ENCODE data around the gene TPSG1.
"Not testable (repeated sequence)": the region's sequence is repeated elsewhere in the genome, so short reads cannot be mapped to it uniquely, and the experiment has no call there.

The TPSG1 gene

DNA sequence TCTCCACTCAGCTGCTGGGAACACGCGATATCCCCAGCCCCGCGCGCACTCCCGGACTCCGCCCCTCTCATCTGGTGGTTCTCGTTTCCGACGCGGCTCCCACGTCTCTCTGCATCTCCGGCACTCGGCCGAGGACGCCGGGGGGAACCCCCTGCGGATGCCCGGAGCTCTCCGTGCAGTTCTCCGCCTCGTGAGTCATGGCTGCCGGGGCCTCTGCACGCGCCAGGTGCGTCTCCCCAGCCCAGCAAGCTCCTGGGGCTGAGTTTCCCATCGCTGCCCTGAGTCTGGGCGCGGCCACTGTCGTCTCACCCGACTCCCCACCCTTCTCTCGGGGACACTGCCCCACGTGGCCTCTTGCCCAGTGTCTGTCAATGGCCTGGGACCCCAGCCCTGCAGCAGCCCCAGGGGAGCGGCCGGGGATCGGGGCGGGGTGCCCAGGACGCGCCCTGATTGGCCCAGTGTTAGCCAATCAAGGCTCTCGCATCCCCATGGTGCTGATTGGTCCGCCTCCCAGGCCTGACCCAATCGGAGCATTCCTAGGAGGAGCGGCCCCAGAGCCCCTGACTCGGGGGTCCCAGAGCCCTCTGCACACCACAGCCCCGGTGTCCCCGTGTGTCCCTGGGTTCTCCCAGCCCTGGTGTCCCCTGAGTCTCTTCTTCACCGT is 28.8 kb upstream of the TPSG1 start:
- H3K4me3 ChIP-seq (replicated peaks; ENCODE audit: insufficient read depth, low read length); DNase-seq (ENCODE audit: low read depth in 1 of 2, low spot score in 1 of 2): not testable (repeated sequence)

GRCh38 chr16:1249031-1249755 is 24.1 kb upstream of the TPSG1 start:
- H3K4me3 ChIP-seq (replicated peaks; ENCODE audit: insufficient read depth, low read length); H3K27me3 ChIP-seq (ENCODE audit: insufficient read depth, poor library complexity, severe bottlenecking); DNase-seq (ENCODE audit: low read depth in 1 of 2, low spot score in 1 of 2); H3K27ac ChIP-seq (replicated peaks): not testable (repeated sequence)

More for the DNA sequence above, 28.8 kb upstream of the TPSG1 start:
- not testable (repeated sequence) for H3K27ac ChIP-seq (replicated peaks); H3K27me3 ChIP-seq (ENCODE audit: insufficient read depth, poor library complexity, severe bottlenecking)

DNA sequence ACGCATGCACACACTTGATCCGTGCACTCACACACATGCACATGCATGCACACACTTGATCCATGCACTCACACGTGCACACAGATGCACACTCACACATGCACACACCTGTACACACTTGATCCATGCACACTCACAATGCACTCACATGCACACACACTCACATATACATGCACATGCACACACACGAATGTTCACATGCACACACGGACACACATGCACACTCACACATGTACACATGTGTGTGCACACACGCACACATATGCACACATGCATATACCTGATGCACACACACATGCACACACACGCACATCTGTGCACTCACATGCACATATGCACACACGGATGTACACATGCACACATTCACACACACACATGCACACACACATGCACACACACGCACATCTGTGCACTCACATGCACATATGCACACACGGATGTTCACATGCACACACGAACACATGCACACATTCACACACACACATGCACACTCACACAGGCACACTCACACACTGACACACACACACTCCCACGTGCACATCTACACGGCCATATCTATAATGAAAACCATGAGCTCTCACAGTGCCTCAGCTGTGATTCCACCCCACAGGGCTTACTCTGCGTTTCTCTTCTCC is 23.0 kb upstream of the TPSG1 start:
- not testable (repeated sequence) for H3K4me3 ChIP-seq (replicated peaks; ENCODE audit: insufficient read depth, low read length); H3K27me3 ChIP-seq (ENCODE audit: insufficient read depth, poor library complexity, severe bottlenecking); DNase-seq (ENCODE audit: low read depth in 1 of 2, low spot score in 1 of 2); H3K27ac ChIP-seq (replicated peaks)

GRCh38 chr16:1245452-1246020 is 20.5 kb upstream of the TPSG1 start:
- Histone ChIP-seq H3K27me3 (ENCODE audit: insufficient read depth, poor library complexity, severe bottlenecking) (no peaks in the 10 kb centered on the region), H3K4me3 (replicated peaks; ENCODE audit: insufficient read depth, low read length) (no peak overlapping the region), H3K27ac (replicated peaks) (peak overlapping the region; percentile 69)
- DNase-seq (ENCODE audit: low read depth in 1 of 2, low spot score in 1 of 2), result peak in 1 of 2 experiments; percentile 18
- TF ChIP-seq, protein P1, sequence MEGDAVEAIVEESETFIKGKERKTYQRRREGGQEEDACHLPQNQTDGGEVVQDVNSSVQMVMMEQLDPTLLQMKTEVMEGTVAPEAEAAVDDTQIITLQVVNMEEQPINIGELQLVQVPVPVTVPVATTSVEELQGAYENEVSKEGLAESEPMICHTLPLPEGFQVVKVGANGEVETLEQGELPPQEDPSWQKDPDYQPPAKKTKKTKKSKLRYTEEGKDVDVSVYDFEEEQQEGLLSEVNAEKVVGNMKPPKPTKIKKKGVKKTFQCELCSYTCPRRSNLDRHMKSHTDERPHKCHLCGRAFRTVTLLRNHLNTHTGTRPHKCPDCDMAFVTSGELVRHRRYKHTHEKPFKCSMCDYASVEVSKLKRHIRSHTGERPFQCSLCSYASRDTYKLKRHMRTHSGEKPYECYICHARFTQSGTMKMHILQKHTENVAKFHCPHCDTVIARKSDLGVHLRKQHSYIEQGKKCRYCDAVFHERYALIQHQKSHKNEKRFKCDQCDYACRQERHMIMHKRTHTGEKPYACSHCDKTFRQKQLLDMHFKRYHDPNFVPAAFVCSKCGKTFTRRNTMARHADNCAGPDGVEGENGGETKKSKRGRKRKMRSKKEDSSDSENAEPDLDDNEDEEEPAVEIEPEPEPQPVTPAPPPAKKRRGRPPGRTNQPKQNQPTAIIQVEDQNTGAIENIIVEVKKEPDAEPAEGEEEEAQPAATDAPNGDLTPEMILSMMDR (IDR thresholded peaks at IDR 0.05; ENCODE audit: insufficient read depth, low read length), result no peak
- TF ChIP-seq, protein P2, sequence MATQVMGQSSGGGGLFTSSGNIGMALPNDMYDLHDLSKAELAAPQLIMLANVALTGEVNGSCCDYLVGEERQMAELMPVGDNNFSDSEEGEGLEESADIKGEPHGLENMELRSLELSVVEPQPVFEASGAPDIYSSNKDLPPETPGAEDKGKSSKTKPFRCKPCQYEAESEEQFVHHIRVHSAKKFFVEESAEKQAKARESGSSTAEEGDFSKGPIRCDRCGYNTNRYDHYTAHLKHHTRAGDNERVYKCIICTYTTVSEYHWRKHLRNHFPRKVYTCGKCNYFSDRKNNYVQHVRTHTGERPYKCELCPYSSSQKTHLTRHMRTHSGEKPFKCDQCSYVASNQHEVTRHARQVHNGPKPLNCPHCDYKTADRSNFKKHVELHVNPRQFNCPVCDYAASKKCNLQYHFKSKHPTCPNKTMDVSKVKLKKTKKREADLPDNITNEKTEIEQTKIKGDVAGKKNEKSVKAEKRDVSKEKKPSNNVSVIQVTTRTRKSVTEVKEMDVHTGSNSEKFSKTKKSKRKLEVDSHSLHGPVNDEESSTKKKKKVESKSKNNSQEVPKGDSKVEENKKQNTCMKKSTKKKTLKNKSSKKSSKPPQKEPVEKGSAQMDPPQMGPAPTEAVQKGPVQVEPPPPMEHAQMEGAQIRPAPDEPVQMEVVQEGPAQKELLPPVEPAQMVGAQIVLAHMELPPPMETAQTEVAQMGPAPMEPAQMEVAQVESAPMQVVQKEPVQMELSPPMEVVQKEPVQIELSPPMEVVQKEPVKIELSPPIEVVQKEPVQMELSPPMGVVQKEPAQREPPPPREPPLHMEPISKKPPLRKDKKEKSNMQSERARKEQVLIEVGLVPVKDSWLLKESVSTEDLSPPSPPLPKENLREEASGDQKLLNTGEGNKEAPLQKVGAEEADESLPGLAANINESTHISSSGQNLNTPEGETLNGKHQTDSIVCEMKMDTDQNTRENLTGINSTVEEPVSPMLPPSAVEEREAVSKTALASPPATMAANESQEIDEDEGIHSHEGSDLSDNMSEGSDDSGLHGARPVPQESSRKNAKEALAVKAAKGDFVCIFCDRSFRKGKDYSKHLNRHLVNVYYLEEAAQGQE (IDR thresholded peaks at IDR 0.05; ENCODE audit: insufficient replicate concordance, low read depth), result no peak

GRCh38 chr16:1244881-1245280 is 19.8 kb upstream of the TPSG1 start:
- DNase-seq (ENCODE audit: low read depth in 1 of 2, low spot score in 1 of 2), result peak; percentile 5 to 79
- TF ChIP-seq POLR2AphosphoS5 (IDR thresholded peaks at IDR 0.05; ENCODE audit: low read depth), result 0 out of 2 replicates have a peak, but pooled peaks have one; percentile 34
- no peak for TF ChIP-seq GABPA (IDR thresholded peaks at IDR 0.05; ENCODE audit: low read depth)
- H3K4me3 ChIP-seq (replicated peaks; ENCODE audit: insufficient read depth, low read length), result no peak overlapping the region
- H3K27ac ChIP-seq (replicated peaks), result peak overlapping the region; percentile 69
- H3K27me3 ChIP-seq (ENCODE audit: insufficient read depth, poor library complexity, severe bottlenecking), result no peaks in the 10 kb centered on the region

DNA sequence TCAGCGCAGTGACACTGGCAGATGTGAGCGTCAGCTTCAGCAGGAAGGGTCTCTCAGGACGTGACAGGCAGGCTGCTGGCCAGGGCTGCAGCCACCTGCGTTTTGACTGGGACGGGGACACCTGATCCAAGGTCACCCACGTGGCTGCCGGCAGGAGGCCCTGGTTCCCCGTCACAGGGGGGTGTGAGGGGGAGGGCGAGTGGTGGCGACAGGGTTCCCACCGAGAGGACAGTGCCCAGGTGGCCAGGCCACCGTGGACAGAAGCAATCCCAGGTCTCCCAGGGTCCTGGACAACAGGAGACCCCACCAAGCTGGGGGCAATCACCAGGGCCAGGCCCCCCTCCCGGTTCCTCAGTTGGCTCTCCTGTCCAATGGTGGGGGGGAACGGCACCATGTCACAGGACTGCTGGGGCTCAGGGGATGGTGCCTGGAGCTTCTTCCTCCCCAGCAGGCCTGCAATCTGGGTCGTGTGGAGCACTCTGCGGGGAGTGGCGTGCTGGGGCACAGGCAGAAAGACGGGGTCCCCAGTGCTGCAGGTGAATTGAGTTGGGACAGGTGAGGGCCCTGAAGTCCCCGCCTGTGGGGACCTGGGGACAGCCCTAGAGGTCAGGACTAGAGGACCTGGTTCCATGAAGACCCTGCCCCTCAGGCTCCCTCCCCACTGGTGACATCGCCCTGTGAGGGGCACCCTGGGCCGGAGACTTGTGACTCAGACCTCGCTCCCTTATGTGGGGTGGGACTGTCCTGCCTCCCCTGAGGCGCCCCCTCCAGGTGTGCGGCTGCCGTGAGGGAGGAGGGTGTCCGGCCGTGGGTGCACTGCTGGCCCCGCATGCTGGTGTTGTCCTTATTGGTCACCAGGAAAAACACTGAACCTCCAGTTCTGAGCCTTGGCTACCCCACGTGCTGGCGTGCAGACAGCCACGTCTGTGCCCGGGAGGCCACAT is 19.1 kb upstream of the TPSG1 start:
- not testable (repeated sequence) for H3K4me3 ChIP-seq (replicated peaks; ENCODE audit: insufficient read depth, low read length); DNase-seq (ENCODE audit: low read depth in 1 of 2, low spot score in 1 of 2); H3K27me3 ChIP-seq (ENCODE audit: insufficient read depth, poor library complexity, severe bottlenecking)
- H3K27ac ChIP-seq (replicated peaks), result peak overlapping the region; percentile 69; the same call in 1 of the 2 replicates

DNA sequence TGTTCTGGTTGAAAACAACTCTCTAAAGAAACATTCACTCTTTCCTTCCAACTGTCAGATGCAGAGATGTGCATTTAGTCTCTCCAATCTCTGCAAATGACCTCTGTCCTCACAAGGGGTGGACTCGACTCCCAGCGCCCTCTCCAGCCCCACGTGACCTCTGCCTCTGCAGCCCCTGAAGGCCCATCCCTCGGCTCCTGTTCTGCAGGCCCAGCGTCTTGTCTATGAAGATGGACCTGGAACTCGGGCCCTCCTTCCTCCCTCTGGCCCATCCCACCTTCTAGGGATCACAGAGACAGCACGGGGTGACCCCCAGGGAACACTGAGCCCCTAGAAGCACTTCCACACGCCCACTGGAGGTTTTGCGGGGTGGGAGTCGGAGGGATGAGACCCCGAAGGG is 18.3 kb upstream of the TPSG1 start:
- H3K27me3 ChIP-seq (ENCODE audit: insufficient read depth, poor library complexity, severe bottlenecking); H3K27ac ChIP-seq (replicated peaks); H3K4me3 ChIP-seq (replicated peaks; ENCODE audit: insufficient read depth, low read length); DNase-seq (ENCODE audit: low read depth in 1 of 2, low spot score in 1 of 2): not testable (repeated sequence)

GRCh38 chr16:1241081-1241480 is 16.0 kb upstream of the TPSG1 start:
- DNase-seq (ENCODE audit: low read depth in 1 of 2, low spot score in 1 of 2); H3K27me3 ChIP-seq (ENCODE audit: insufficient read depth, poor library complexity, severe bottlenecking); H3K4me3 ChIP-seq (replicated peaks; ENCODE audit: insufficient read depth, low read length); H3K27ac ChIP-seq (replicated peaks): not testable (repeated sequence)

DNA sequence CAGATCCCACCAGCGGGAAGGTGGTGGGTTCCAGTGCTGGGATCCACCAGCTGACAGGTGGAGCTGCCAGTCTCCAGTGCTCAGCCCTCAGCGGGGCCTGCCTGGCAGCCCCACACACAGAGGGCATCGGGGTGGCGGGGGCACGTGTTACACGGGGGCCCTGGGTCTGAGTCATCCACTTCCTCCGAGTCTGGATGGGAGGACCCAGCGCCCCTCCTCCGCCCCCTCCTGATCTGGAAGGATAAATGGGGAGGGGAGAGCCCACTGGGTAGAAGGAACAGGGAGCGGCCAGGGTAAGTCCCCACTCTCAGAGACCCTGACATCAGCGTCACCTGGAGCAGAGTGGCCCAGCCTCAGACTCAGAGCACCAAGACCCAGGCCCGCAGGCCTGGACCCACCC is 15.4 kb upstream of the TPSG1 start, which contains the start of gene TPSAB1:
TSS of gene TPSAB1 (plus strand) at position 270 of the 400 bp plus-strand sequence. CDS start 234 bp downstream, outside the sequence.
- DNase-seq (ENCODE audit: low read depth in 1 of 2, low spot score in 1 of 2); H3K4me3 ChIP-seq (replicated peaks; ENCODE audit: insufficient read depth, low read length); H3K27ac ChIP-seq (replicated peaks); H3K27me3 ChIP-seq (ENCODE audit: insufficient read depth, poor library complexity, severe bottlenecking): not testable (repeated sequence)

DNA sequence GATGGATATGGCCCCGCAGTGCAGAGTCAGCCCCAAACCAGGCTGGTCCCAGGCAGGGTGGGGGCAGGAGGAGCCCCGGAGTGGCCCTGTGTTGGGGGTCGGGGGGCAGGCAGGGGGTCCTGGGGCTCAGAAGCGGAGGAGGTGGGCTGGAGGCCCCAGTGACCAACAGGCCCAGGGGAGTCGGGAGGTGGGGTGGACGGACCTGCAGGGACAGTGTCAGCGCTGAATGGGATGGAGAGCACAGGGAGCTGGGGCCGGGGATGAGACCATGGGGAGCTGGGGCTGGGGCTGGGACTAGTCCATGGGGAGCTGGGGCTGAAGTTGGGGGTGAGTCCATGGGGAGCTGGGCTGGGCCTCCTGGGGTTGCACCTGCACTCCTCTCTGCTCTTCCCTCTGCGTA is 14.5 kb upstream of the TPSG1 start:
- DNase-seq (ENCODE audit: low read depth in 1 of 2, low spot score in 1 of 2); H3K27me3 ChIP-seq (ENCODE audit: insufficient read depth, poor library complexity, severe bottlenecking); H3K4me3 ChIP-seq (replicated peaks; ENCODE audit: insufficient read depth, low read length); H3K27ac ChIP-seq (replicated peaks): not testable (repeated sequence)

All from HL-60 (cell line).